Stomach (tissue), 4 donors: Measurements from ENCODE around the gene CCDC93.

Experiments
- CTCF ChIP-seq, 7 experiments: fragments of 450-650 bp in 4 of 7; fragments of 200-600 bp in 3 of 7; sonication (generic) in 3 of 7; IDR thresholded peaks; one replicate each; pipeline ENCODE4 v1.5.1; 2016 to 2019; ENCODE audit warnings: antibody characterized with exemption in 7 of 7, control low read depth in 2 of 7, mild to moderate bottlenecking in 1 of 7
- POLR2AphosphoS5 ChIP-seq, 3 donors: sonication (generic); formaldehyde crosslinking; IDR thresholded peaks; one replicate each; pipeline ENCODE4 v1.6.1; 2016; ENCODE audit warnings: antibody characterized with exemption in 3 of 3

- no peak for TF ChIP-seq CTCF (IDR thresholded peaks at IDR 0.05)
- no peak for TF ChIP-seq POLR2AphosphoS5 (IDR thresholded peaks at IDR 0.05)
Observed at GRCh38 chr2:117997872-117998454, 15.9 kb downstream of the CCDC93 start.
